IgD-negative memory B cell (primary cell): ENCODE measurements around the gene TUSC2. TPM values are rescaled to one million over a fixed set of nuclear protein-coding genes. Genes with fewer than 3 reads are reported as not detected.

ENCODE experiments used
- H3K27ac Mint-ChIP-seq, 3 donors: one replicate each; pipeline ENCODE4 v1.8.0; 2020 to 2022; ENCODE audit warnings: mild to moderate bottlenecking in 3 of 3, mixed read lengths in 3 of 3, moderate library complexity in 1 of 3
- H3K27me3 Mint-ChIP-seq: one replicate; pipeline ENCODE4 v1.8.0; 2021; ENCODE audit warnings: mixed read lengths
- H3K36me3 Mint-ChIP-seq: one replicate; pipeline ENCODE4 v1.8.0; 2020; ENCODE audit warnings: mild to moderate bottlenecking, mixed read lengths
- H3K4me1 Mint-ChIP-seq, 3 donors: one replicate each; pipeline ENCODE4 v1.8.0; 2020 to 2022; ENCODE audit warnings: mixed read lengths in 3 of 3, mild to moderate bottlenecking in 1 of 3
- H3K4me3 Mint-ChIP-seq, 4 donors: one replicate each; pipeline ENCODE4 v1.8.0; 2020 to 2022; ENCODE audit warnings: mild to moderate bottlenecking in 4 of 4, mixed read lengths in 4 of 4, moderate library complexity in 3 of 4
- H3K9me3 Mint-ChIP-seq, 3 donors: one replicate each; pipeline ENCODE4 v1.8.0; 2020 to 2021; ENCODE audit warnings: mixed read lengths in 3 of 3, mild to moderate bottlenecking in 1 of 3
- polyA plus RNA-seq: library from polyadenylated mRNA; unstranded; fragments of 300-500 nt; fragmentation: Illumina TruSeq; gene quantifications from one replicate; pipeline ENCODE4 v1.2.3, GENCODE V29; 2021

The TUSC2 gene
- polyA plus RNA-seq, 1 donor from 2014 or later = 51.4 TPM

- no peaks in the 10 kb centered on the region for H3K27me3 Mint-ChIP-seq
- H3K4me1 Mint-ChIP-seq = peaks cover 12 to 23% (median 18%) of the 10 kb centered on the region in 3 donors
- H3K9me3 Mint-ChIP-seq = no peaks in the 10 kb centered on the region
- H3K27ac Mint-ChIP-seq = peak overlapping the region in 2 of 3 donors; percentile 23 to 98
- peak overlapping the region in 2 of 4 donors; percentile 29 to 83 for H3K4me3 Mint-ChIP-seq
- H3K36me3 Mint-ChIP-seq = no peaks in the 10 kb centered on the region
Measured at GRCh38 chr3:50300681-50301254, 27.3 kb downstream of the TUSC2 start.

- H3K4me3 Mint-ChIP-seq = peak overlapping the region; percentile 83 to 99 (median 98)
- H3K9me3 Mint-ChIP-seq = no peaks in the 10 kb centered on the region
- H3K27me3 Mint-ChIP-seq = no peaks in the 10 kb centered on the region
- peak overlapping the region; percentile 86 to 98 (median 98) for H3K27ac Mint-ChIP-seq
- H3K4me1 Mint-ChIP-seq = peaks cover 12 to 23% (median 18%) of the 10 kb centered on the region in 3 donors
- no peaks in the 10 kb centered on the region for H3K36me3 Mint-ChIP-seq
Measured at GRCh38 chr3:50299929-50300680, 27.9 kb downstream of the TUSC2 start.

DNA sequence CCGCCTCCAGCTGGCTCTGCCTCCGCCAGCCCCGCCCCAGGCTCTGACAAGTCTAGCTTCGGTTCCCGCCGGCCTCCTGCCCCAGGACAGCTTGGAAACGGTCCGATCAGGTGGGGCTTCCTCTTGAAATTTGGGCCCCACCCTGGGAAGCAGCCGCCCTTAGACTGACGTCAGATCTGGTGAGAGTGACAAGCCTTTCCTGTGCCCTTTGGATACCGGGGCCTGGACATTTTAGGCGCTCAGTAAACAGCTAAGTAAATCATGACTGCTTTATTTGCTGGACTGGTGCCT lies 28.4 kb downstream of the TUSC2 start:
- Mint-ChIP-seq H3K4me3 (peak overlapping the region; percentile 83 to 99 (median 98)), H3K4me1 (peaks cover 12 to 23% (median 16%) of the 10 kb centered on the region in 3 donors), H3K27me3 (no peaks in the 10 kb centered on the region), H3K27ac (peak overlapping the region; percentile 86 to 98 (median 98)), H3K36me3 (no peaks in the 10 kb centered on the region), H3K9me3 (no peaks in the 10 kb centered on the region)

DNA sequence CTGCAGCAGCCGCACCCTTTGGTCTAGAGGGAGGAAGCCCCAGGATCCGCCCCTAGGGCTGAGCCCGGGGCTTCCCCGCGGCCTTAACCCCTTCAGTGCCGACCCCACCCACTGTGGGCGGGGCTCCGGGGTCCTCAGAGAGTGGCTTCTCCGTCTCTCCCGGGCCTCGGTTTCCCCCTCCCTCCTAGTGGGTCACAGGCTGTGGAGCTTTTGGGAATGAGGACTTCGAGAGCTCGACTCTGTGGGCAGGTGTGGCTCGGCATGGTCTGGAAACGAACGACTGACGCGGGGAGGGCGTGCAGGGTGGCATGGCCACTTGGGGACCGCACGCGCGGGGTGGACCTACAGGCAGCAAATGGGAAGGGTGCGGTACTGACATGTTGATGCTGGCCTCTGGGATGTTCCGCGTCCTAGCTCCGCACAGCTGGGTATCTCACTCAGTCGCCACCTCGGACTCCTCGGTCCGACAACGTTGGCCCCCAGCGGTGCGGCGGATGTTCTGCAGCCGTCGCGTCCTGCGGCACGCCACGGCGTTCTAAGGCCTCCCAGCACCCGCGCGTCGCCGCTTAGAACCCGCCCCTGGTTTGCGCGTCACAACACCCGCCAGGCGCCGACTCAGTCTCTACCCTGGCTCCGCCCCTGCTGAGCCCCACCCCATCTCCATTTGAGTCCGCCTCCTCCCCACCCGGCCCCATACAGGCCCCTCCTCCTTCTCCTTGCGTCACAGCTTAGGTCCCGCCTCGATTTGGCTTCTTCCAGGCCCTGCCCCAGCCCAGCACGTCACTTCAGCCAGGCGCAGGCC lies 29.0 kb downstream of the TUSC2 start, which contains the start of the genes HYAL3 and NAA80:
TSS of gene HYAL3 (minus strand) at position 570 of the 802 bp plus-strand sequence. CDS start 3,803 bp downstream, outside the sequence.
TSS of gene NAA80 (minus strand) at position 570 of the 802 bp plus-strand sequence. CDS start 1,942 bp downstream, outside the sequence.
- Mint-ChIP-seq H3K27me3 (no peaks in the 10 kb centered on the region), H3K4me3 (peak within 1 kb of the TSS; percentile 83 to 99 (median 98)), H3K9me3 (no peaks in the 10 kb centered on the region), H3K36me3 (no peaks in the 10 kb centered on the region), H3K4me1 (peaks cover 12 to 23% (median 15%) of the 10 kb centered on the region in 3 donors), H3K27ac (peak within 1 kb of the TSS; percentile 86 to 98 (median 98))

GRCh38 chr3:50297896-50298725 lies 29.9 kb downstream of the TUSC2 start:
- Mint-ChIP-seq H3K27me3 (no peaks in the 10 kb centered on the region), H3K27ac (peak overlapping the region in 2 of 3 donors; percentile 86 to 98), H3K4me1 (peaks cover 12 to 23% (median 17%) of the 10 kb centered on the region in 3 donors), H3K9me3 (no peaks in the 10 kb centered on the region), H3K36me3 (no peaks in the 10 kb centered on the region), H3K4me3 (peak overlapping the region; percentile 83 to 99 (median 98))

DNA sequence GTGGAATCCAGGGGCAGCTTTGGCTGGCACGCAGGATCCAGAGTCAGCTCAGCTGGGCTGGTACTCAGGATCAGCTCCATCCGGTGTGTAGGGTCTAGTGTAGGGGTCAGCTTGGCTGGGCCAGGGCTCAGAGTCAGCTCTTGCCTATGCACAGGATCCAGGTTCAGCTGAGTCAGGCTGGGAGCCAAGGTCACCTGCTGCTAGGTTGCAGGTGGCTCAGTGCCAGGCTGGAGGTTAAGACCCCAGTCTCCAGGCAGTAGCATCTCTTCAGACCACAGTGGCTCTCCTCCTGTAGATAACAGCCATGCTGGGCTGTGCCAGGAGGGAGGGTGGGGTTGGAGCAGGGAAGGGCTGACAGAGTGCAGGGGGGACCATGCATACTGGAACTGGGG lies 30.6 kb downstream of the TUSC2 start:
- no peaks in the 10 kb centered on the region for H3K36me3 Mint-ChIP-seq
- peak overlapping the region in 1 of 4 donors; percentile 83 for H3K4me3 Mint-ChIP-seq
- H3K9me3 Mint-ChIP-seq = no peaks in the 10 kb centered on the region
- no peaks in the 10 kb centered on the region for H3K27me3 Mint-ChIP-seq
- peaks cover 15 to 26% (median 24%) of the 10 kb centered on the region in 3 donors for H3K4me1 Mint-ChIP-seq
- peak overlapping the region in 2 of 3 donors; percentile 59 to 86 for H3K27ac Mint-ChIP-seq

GRCh38 chr3:50296721-50297383 lies 31.2 kb downstream of the TUSC2 start:
- H3K4me3 Mint-ChIP-seq = peak overlapping the region in 3 of 4 donors; percentile 73 to 83 (median 74)
- H3K27ac Mint-ChIP-seq = peak overlapping the region in 1 of 3 donors; percentile 59
- H3K36me3 Mint-ChIP-seq = no peaks in the 10 kb centered on the region
- H3K4me1 Mint-ChIP-seq = peaks cover 17 to 26% (median 24%) of the 10 kb centered on the region in 3 donors
- no peaks in the 10 kb centered on the region for H3K27me3 Mint-ChIP-seq
- H3K9me3 Mint-ChIP-seq = no peaks in the 10 kb centered on the region

DNA sequence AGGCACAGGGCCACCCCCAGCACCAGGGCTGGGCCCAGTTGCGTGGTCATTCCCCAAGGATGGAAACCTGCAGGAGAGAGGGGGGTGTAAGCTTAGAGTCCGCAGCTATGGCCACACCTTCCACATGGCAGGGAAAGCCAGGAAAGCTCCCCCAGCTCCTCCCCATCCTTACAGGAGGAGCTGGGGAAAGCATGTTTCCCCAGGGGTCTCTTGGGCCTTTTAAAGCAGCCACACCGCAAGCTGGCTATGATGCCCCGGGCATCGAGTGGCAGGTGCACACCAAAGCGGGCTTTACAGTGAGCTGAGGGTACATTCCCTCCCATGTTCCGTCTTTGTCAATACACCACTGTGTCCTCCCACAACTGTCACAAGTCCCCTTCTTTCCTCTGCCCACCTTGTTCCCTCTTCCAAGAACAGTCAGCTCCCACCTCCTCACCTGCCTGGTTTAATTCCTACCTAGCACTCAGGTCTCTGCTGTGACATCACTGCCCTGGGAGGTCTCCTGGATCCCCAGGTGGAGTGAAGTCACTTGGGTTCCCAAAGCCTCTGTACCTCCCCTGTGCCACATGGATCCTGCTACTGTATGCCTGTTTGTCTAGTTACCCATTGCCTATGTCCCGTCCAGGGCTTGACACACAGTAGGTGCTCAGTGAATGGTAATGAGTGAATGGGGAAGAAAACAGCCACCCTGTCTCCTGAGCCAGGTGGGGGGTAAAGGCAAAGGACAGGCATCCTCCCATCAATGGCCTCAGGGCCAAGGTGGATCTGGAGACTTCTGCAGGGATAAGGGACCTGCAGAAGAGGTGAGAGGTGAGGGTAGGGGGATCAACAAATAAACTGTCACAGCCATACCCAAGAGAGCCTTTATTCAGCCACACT lies 32.2 kb downstream of the TUSC2 start:
- Mint-ChIP-seq H3K9me3 (no peaks in the 10 kb centered on the region), H3K4me1 (peaks cover 22 to 29% (median 28%) of the 10 kb centered on the region in 3 donors), H3K36me3 (no peaks in the 10 kb centered on the region), H3K4me3 (peak overlapping the region in 3 of 4 donors; percentile 52 to 73 (median 70)), H3K27me3 (no peaks in the 10 kb centered on the region), H3K27ac (peak overlapping the region in 1 of 3 donors; percentile 88)

DNA sequence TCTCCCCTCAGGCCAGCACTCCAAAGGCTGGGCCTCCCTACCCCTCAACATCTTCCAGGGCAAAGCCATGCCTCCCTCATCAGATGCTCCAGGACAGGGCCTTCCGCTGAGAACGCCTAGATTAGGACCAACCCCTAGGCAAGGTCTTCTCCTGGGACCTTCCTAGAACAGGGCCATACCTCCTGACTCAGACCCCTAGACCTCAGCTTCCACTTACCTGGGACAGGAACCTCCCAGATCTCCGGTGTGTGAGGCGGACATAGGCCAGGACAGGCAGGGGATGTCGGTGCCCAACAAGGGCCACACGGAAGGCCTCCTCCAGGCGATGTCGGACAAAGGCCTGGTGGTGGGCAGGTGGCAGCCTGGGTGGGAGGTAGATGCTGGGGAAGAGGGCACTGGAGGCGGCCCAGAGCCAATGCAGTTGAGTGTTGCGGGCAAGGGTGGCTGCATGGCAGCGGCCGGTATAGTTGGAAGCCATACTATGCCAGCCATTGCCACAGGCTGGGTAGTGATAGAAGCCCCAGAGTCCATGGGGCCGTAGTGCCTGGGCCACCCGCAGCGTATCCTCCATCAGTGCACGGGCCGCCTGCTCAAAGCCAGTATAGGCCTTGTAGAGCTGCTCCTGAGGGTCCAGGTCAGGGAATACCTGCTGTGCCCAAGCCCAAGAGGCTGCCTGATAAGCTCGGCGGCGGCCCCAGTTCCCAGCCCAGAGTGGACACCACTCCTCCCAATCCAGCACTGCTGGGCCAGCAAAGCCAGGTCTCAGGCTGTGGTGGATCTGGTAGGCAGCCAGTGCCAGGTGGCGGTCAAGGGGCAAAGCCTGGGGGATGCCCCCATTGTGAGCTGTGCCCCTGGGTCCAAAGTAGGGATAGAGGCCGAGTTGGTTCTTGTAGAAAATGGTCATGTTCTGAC lies 33.3 kb downstream of the TUSC2 start:
- Mint-ChIP-seq H3K27ac (peak overlapping the region in 1 of 3 donors; percentile 53), H3K27me3 (no peaks in the 10 kb centered on the region), H3K4me1 (peaks cover 15 to 23% (median 20%) of the 10 kb centered on the region in 3 donors), H3K4me3 (no peak overlapping the region), H3K9me3 (no peaks in the 10 kb centered on the region), H3K36me3 (peaks cover 2% of the 10 kb centered on the region)

DNA sequence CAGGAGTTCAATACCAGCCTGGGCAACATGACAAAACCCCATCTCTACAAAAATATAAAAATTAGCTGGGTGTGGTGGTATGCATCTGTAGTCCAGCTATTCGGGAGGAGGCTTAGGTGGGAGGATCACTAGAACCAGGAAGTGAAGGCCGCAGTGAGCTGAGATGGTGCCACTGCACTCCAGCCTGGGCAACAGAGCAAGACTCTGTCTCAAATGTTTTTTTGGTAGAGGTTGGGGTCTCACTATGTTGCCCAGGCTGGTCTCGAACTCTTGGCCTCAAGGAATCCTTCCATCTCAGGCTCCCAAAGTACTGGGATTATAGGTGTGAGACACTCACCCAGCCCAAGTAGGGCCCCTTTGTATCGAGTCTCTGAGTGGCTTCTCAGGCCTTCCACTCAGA lies 33.9 kb downstream of the TUSC2 start:
- Mint-ChIP-seq H3K4me1 (peaks cover 14 to 22% (median 18%) of the 10 kb centered on the region in 3 donors), H3K4me3 (peak overlapping the region in 1 of 4 donors; percentile 80), H3K27ac (peak overlapping the region in 2 of 3 donors; percentile 46 to 53), H3K27me3 (no peaks in the 10 kb centered on the region), H3K9me3 (no peaks in the 10 kb centered on the region), H3K36me3 (peaks cover 2% of the 10 kb centered on the region)

DNA sequence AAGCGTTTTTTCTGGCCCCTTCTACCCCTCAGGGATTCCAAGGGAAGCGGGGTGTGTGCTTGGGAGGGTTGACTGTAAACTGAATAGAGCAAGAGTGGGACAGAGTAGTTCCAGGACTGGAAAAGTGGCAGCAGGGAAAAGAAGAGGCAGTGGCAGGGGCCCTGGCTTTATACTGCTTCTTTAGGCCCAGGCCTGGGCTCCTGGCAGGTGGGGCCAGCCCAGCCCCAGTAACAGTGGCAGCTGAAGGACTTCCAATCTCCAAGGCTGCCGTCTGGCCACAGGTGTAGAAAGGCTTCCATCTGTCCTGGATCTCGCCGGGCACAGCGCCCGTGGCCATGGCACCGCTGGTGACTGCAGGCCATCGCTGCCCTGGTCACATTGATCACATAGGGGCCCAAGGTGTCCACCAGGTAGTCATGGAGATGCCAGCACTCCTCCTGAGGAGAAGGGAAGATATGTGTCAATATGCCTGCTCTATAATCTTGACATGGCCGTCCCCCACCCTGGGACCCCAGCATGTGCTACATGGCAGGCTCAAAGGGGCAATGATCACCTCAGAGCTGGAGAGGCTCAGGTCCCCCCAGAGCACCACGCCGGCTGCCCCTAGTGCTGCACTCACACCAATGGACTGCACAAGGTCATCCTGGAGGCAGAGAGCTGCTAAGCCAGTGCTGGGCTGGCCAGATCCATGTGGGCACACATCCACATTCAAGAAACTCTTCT lies 34.8 kb downstream of the TUSC2 start:
- Mint-ChIP-seq H3K9me3 (no peaks in the 10 kb centered on the region), H3K36me3 (peaks cover 2% of the 10 kb centered on the region), H3K4me1 (peaks cover 14 to 21% (median 16%) of the 10 kb centered on the region in 3 donors), H3K4me3 (peak overlapping the region in 2 of 4 donors; percentile 80 to 94), H3K27me3 (no peaks in the 10 kb centered on the region), H3K27ac (peak overlapping the region in 2 of 3 donors; percentile 39 to 47)
